Measurements from ENCODE around the gene CRADD.
"Not testable (repeated sequence)": the region's sequence is repeated elsewhere in the genome, so short reads cannot be mapped to it uniquely, and the experiment has no call there.

Gene CRADD

DNA sequence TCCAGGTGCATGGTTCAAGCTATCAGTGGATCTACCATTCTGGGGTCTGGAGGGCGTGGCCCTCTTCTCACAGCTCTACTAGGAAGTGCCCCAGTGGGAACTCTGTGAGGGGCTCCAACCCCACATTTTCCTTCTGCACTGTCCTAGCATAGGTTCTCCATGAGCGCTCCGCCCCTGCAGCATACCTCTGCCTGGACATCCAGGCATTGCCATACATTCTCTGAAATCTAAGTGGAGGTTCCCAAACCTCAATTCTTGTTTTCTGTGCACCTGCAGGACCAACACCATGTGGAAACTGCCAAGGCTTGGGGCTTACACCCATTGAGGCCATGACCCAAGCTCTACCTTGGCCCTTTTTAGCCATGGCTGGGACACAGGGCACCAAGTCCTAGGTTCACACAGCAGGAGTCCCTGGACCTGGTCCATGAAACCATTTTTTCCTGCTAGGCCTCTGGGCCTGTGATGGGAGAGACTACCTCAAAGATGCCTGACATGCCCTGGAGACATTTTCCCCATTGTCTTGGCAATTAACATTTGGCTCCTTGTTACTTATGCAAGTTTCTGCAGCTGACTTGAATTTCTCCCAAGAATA lies 76.8 kb downstream of the CRADD start:
- TF ChIP-seq, protein P1, sequence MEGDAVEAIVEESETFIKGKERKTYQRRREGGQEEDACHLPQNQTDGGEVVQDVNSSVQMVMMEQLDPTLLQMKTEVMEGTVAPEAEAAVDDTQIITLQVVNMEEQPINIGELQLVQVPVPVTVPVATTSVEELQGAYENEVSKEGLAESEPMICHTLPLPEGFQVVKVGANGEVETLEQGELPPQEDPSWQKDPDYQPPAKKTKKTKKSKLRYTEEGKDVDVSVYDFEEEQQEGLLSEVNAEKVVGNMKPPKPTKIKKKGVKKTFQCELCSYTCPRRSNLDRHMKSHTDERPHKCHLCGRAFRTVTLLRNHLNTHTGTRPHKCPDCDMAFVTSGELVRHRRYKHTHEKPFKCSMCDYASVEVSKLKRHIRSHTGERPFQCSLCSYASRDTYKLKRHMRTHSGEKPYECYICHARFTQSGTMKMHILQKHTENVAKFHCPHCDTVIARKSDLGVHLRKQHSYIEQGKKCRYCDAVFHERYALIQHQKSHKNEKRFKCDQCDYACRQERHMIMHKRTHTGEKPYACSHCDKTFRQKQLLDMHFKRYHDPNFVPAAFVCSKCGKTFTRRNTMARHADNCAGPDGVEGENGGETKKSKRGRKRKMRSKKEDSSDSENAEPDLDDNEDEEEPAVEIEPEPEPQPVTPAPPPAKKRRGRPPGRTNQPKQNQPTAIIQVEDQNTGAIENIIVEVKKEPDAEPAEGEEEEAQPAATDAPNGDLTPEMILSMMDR (IDR thresholded peaks at IDR 0.05; ENCODE audit: insufficient read depth, missing control alignments): no peak
- FAIRE-seq (no peak), DNase-seq (ENCODE audit: insufficient read length, low spot score) (no peak)

DNA sequence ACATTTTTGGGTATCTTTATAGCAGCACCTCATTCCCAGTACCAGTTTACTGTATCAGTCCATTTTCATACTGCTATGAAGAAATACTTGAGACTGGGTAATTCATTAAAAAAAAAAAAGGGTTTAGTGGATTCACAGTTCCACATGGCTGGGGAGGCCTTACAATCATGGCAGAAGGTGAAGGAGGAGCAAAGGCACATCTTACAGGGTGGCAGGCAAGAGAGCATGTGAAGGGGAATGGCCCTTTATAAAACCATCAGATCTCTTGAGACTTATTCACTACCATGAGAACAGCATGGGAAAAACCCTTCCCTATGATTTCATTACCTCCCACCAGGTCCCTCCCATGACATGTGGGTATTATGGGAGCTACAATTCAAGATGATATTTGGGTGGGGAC lies 77.7 kb downstream of the CRADD start:
- FAIRE-seq; DNase-seq (ENCODE audit: insufficient read length, low spot score): not testable (repeated sequence)

DNA sequence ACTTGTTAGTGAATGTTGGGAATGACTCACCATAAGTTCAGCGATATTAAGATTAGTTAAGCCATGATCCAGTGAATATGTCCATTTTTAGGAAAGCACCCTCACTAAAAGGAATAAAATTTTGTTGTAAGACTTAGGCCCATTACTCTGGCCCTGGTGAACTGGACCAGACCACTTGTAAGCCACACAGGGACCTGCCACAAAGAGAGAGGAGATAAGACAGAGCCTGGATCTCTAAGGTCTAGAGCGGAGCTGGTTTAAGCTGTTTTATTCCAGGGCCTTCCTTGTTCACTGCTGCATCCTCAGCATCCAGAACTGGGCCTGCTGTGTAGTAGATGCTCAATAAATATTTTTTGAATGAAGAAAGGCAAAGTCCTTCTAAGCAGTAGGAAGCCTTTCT lies 79.1 kb downstream of the CRADD start:
- FAIRE-seq (no peak), DNase-seq (ENCODE audit: insufficient read length, low spot score) (no peak)
- TF ChIP-seq, protein P1 (IDR thresholded peaks at IDR 0.05; ENCODE audit: insufficient read depth, missing control alignments): no peak

DNA sequence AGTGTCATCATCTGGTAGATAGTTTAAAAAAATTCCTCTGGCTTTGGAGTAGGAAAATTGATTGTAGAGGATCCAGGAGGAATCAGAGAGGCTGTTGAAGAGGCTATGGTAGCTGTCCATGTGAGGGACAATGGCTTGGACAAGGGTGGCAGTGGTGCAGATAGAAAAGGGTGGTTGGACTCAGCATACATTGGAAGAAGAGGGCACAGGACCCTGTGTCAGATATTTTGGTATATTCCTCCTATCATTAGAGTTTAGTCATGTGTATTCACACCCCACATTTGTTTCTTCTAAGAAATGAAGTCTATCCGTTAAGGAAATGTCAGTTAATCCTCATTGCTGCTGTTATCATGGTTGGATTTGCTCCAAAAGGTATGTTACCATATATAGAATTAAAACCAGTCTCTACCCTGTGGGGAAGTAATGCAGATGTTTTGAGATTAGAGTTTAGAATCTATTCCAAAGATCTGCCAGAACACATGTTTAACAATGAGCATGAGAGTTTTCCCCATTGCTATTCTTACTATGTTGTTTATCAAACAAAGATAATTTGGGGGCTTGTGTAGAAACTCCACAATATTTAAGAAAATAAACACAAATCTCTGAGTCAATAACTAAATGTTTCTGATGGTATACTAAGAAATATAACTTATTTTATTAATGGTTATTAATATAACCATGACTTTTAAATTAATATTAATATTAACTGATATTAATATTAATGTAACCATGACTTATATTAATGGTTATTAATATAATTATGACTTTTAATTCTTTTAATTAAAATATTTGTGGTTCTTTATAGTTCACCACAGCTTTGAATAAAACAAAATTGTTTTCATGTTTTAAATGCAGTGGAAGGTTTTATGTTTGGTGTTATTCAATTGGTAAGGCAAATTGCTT lies 80.9 kb downstream of the CRADD start:
- no peak for FAIRE-seq
- TF ChIP-seq, protein P1 (IDR thresholded peaks at IDR 0.05; ENCODE audit: insufficient read depth, missing control alignments): no peak
- DNase-seq (ENCODE audit: insufficient read length, low spot score): no peak

DNA sequence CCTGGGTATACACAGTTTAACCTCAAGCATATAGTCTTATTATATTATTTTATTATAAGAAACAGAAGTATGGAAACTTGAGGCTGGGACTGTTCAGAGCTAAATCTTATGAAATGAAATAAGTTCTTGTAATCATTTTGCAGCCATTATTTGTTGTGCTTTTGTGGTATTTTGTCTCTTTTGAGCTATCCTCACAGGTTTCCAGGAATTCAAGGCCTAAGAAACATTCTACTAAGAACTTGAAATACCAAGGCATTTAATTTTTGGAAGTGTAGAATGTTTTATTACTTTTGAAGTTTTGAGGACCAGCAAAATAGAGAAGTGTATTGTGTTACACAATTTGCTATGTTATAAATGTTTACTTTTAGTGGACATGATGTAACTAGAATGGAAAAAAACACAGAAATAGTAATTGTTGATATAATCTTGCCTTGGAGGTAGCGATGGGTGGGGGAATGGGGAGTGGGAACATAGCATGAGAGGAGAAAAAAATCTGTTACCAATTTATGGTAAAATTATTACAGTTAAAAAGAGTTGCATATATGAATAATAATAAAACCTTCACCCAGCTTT lies 81.7 kb downstream of the CRADD start:
- FAIRE-seq: no peak
- DNase-seq (ENCODE audit: insufficient read length, low spot score): no peak
- TF ChIP-seq, protein P1 (IDR thresholded peaks at IDR 0.05; ENCODE audit: insufficient read depth, missing control alignments): no peak

DNA sequence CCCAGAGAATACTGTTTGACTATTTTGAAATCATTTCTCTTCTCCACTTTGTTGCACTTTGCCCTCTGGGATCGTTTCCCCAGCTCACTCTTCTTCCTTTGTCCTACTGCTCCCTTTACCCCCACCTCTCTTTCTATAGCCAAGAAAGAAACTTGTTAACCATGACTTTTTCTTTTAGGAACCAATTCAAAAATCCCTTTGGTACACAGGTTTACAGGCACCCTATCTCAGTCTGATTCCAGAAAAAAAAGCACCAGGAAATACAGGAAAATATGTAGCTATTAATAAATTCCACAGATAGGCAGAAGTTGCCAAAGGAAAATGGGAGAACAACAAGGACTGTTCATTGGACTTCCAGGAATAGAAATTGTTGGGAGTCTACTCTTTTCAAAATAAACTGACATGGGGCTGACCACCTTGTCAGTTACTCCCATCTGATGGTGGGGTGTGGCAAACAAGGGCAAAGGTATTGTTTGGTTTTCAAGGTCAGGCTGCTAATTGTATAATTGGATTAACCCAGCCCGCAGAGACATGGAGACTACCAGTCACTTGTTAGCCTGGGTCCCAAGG lies 82.4 kb downstream of the CRADD start:
- FAIRE-seq (no peak), DNase-seq (ENCODE audit: insufficient read length, low spot score) (no peak)
- TF ChIP-seq, protein P1 (IDR thresholded peaks at IDR 0.05; ENCODE audit: insufficient read depth, missing control alignments): no peak

DNA sequence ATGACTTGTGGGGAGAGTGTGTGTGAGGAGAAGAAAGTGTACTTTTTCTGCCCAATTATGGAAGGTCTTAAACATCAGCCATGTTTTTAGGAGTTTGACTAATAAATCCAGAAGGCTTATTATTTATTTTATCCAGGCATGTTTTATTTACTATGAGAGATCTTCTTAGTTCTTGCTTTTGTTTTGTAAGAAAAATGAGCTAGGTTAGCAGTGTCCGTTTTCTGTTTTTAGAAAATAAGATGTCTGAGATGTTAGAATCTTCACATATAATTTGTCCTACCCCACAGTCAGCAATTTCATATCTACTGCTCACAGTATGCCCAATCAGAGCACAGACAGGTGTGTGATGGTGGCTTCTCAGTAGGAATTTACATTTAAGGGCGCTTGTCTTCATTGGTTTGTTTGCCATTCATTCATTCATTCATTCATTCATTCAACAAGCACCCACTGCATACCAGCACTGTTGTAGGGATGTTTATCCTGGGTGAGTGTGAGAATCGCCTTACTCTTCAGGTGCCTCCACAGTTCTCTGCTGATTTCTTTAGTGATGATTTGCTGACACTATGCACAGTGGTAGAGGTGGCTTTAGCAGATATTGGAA lies 83.2 kb downstream of the CRADD start:
- no peak for DNase-seq (ENCODE audit: insufficient read length, low spot score)
- FAIRE-seq: no peak
- TF ChIP-seq, protein P1 (IDR thresholded peaks at IDR 0.05; ENCODE audit: insufficient read depth, missing control alignments): no peak
